ENCODE results near the gene GOLGA8R.
"Not testable (repeated sequence)": the region's sequence is repeated elsewhere in the genome, so short reads cannot be mapped to it uniquely, and the experiment has no call there.

Gene GOLGA8R, protein sequence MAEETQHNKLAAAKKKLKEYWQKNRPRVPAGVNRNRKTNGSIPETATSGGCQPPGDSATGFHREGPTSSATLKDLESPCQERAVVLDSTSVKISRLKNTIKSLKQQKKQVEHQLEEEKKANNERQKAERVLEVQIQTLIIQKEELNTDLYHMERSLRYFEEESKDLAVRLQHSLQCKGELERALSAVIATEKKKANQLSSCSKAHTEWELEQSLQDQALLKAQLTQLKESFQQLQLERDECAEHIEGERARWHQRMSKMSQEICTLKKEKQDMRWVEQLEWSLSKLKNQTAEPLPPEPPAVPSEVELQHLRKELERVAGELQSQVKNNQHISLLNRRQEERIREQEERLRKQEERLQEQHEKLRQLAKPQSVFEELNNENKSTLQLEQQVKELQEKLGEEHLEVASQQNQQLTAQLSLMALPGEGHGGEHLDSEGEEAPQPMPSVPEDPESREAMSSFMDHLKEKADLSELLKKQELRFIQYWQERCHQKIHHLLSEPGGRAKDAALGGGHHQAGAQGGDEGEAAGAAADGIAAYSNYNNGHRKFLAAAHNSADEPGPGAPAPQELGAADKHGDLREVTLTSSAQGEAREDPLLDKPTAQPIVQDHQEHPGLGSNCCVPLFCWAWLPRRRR

DNA sequence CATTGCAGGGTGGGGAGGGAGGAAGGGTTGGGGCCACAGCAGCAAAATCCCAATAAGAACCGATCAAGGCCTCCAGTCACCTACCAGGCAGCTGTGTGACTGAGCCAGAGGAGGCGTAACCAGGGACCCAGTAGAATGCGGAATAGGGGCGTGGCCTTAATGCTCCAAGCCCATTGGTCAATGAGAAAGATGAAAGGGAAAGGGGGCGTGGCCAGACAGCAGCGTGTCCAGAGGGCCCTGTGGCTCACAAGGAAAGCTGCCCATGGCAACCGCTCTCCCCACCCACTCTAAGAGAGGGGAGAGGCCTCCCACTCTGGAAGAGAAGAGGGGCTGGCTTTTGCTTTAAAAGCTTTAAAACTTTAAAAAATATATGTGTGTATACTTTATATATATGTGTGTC, at the start of gene GOLGA8R:
GOLGA8R (minus strand) TSS at position 101 of the 400 bp plus-strand sequence; CDS start at position 3, 98 bp downstream.
- DNase-seq (ENCODE audit: low spot score): not testable (repeated sequence)

DNA sequence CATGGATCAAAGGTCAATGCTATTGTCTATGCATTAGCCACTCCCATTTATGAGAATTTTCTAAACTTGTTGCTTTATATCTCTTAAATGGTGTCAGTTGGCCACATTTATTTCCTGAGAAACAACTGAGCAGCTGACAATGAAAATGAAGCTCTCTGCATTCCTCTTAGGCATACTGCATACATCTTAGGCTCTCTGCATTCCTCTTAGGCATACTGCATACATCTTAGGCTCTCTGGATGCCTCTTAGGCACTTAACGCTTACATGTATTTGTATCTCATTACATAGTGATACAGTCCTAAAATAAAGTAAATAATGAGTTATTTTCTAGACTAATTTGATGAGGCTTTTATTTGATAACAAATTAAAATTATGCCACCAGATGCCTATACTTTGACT, 49.8 kb upstream of the GOLGA8R start:
- DNase-seq (ENCODE audit: low spot score): not testable (repeated sequence)

DNA sequence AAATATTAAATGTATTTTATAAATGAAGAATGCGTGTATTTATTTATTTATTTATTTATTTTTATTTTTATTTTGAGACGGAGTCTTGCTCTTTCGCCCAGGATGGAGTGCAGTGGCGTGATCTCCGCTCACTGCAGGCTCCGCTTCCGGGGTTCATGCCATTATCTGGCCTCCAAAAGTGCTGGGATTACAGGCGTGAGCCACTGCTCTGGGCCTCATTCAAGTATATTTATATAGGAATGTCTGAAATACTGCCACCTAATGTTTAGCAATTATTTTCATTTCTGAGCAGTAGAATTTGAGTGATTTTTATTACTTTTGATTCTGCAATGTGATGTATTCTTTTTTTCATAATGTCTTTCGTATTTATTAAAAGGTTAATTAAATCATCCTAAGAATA, 48.1 kb upstream of the GOLGA8R start:
- not testable (repeated sequence) for DNase-seq (ENCODE audit: low spot score)

DNA sequence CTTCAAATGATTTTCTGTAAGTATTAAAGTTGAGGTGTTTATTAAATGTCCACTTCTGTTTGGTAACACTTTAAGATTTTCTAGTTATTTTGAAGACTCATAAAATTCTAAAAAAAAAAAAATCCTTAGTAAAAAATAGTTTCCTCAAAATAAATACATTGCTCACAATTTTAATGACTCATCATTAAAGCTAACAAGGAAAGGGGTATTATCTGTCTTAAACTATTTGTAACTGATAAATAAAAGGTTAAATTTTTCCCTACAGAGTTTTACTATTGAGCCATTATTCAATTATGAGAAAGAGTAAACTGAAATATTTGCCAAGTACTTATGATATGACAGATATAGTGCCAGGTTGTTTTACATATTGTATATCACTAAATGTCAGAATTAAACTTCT, 38.6 kb upstream of the GOLGA8R start:
- not testable (repeated sequence) for DNase-seq (ENCODE audit: low spot score)

DNA sequence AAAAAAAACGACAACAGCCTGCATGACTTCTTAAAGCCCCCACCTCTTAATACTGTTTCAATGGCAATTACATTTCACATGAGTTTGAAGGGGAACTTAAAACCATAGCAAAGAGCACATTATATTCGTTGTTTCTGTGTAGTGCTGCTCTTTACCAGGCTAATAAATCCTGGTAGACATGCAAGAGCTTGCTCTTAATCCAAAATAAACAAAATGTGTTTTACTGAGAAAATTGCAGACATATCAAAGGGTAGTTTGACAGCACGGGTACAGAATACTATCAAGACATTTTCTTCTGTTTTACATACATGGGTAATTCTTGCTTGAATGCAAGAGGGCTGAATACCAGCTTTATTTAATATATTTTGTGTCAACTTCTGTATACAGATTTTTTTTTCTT, 24.3 kb upstream of the GOLGA8R start:
- not testable (repeated sequence) for DNase-seq (ENCODE audit: low spot score)

DNA sequence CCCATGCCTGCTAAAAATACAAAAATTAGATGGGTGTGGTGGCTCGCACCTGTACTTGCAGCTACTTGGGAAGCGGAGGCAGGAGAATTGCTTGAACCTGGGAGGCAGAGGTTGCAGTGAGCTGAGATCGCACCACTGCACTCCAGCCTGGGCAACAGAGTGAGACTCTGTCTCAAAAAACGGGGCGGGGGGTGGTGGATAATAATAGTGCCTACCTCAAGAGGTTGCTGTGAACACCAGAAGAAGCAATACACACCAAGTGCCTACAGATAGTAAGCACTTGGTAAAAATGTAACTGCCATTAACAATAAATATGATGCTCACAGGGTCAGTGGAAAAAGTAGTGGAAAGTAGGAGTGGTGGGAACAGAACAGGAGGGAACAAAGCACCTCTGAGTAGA, 21.8 kb upstream of the GOLGA8R start:
- DNase-seq (ENCODE audit: low spot score): not testable (repeated sequence)

DNA sequence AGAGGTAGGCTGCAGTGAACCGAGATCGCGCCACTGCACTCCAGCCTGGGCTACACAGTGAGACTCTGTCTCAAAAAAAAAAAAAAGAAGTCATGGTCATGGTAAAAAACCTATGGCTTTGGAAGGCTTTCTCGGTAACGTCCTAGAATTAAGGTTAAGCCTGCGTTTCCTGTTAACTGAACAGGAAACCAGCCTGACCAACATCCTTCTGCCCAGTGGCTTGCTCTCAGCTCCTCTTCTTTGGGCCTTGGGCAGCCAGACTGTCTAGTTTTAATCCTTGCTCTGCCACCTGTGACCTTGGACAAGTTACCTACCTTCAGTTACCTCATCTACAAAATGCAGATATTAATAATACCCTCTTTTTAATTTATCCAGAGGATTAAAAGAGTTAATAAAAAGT, 6.7 kb upstream of the GOLGA8R start:
- DNase-seq (ENCODE audit: low spot score): not testable (repeated sequence)

DNA sequence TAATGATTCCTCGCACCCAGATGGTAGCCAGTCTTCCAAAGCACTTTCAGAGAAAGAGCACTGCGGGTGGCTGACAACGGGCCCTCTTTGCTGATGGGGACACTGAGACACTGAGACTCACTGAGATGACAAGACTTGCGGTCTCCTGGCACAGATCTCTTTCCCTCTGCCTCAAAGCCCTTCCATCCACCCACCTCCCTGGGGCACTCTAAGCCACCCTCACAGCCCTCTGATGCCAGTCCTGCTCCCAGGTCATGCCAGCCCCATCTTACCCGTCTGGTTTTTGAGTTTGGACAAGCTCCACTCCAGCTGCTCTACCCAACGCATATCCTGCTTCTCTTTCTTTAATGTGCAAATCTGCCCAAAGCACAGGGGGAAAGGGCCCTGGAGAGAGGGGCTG, 6.4 kb downstream of the GOLGA8R start:
- peak; percentile 0 for DNase-seq (ENCODE audit: low spot score)

DNA sequence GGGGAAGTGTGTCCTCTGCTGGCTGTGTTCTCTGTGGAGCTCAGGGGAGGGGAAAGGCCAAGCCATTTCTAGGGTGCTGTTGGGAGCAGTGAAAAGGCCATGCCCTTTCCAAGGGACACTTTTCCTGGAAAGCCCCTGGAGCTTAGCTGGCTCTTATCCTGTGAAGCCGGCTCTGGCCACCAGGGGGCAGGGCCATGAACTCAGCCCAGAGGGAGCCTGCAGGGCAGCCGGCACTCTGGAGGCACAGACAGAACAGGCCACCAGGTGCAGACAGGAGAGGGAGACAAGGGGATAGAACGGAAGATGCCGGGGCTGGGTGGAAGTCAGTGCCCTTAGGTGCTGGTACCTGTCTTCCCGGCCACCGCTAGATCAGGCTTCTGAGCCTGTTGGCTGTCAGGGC, 15.1 kb downstream of the GOLGA8R start:
- not testable (repeated sequence) for DNase-seq (ENCODE audit: low spot score)

DNA sequence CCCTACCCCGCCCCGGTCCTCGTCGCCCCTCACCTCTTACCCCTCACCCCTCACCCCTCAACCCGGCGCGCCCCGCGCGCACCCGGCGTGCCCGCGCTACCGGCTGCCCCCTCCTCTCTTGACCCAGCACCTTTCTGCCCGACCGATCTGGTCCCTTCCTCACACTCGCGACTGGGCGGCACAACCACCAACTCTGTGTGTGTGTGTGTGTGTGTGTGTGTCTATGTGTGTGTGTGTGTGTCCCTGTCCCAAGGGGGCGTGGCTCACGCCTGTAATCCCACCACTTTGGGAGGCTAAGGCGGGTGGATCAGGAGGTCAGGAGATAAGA, 20.4 kb downstream of the GOLGA8R start:
- not testable (repeated sequence) for DNase-seq (ENCODE audit: low spot score)

DNA sequence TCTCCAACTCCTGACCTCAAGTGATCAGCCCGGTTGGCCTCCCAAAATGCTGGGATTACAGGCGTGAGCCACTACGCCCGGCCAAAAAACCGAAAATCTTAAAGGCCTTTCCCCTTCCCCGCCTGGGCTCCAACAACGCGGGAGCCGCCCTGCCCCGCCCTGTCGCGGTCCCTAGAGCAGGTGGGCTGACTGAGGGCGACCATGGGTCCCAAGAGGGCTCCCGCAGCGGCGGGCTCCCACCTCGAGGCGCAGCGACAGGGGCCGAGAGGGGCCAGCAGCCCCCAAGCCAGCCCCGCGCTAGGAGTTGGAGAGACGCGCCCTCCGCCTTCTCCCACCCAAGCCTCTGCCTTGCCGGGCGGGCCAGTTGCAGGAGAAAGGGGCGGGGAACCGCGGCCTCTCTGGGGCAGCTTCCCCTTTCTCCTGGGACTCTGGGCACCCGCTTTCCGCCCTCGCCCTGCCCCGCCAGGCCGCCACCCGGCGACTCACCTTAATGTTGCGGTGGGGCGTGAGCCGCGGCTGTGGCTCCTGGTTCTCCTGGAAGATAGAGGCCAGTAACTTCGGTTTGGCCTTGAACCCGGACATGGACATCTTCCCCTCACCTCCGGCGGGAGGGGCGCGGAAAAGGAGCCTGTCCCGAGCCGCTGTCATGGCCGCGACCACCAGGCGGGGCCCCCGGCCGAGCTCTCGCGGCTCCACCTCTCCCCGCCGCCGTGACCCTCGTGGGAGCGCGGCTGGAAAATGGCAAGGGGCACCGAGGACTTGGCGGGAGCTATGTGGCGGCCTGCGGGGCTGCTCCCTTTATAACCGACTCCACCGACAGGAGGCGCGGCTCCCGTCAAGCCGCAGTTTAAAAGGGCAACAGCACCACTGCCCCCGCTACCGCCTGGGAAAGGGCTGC, 21.0 kb downstream of the GOLGA8R start, which contains the start of gene CHRFAM7A:
CHRFAM7A (minus strand) TSS at position 775 of the 898 bp plus-strand sequence. CDS start 10,189 bp downstream, outside the sequence.
- not testable (repeated sequence) for DNase-seq (ENCODE audit: low spot score)

DNA sequence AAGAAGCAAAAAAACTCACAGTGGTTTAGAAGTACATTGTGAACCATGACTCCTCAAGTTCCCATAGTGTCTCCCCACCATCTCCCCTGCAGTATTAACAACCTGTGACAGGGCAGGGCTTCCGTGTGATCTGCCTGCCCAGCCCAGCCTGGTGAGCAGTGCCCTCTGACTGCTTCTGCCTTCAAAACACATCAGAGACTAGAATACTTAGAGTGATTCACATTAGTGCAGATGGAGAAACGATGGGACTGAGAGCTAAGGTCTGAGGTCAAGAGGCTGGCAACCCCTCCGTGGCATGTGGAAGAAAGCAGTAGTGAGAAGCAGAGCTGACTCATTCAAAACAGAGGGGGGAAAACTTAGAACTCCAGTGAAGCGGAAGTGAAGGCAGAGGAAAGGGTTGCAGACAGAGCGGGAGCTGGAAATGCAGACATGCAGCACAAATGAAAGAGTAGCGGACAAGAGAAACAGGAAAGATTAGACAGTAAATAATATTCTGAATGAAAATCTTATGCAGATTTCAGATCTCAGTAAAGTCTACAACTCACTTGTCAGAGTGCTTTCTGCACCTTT, 27.7 kb downstream of the GOLGA8R start:
- DNase-seq (ENCODE audit: low spot score): not testable (repeated sequence)

DNA sequence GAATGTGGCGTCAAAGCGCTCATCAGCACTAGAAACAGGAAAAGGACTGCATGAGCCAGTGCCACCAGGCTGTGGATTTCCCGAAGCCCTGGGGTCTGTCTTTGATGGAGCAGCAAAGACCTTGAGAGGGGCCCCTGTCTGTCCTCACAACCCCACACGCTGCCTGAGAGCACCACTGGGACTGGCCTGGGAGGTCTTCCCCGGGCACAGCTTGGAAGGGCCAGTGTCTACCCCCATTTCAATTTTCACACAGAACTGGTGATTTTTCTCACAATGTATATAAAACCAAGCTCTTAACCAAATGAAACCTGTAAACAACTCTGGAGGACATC, 37.0 kb downstream of the GOLGA8R start:
- not testable (repeated sequence) for DNase-seq (ENCODE audit: low spot score)

DNA sequence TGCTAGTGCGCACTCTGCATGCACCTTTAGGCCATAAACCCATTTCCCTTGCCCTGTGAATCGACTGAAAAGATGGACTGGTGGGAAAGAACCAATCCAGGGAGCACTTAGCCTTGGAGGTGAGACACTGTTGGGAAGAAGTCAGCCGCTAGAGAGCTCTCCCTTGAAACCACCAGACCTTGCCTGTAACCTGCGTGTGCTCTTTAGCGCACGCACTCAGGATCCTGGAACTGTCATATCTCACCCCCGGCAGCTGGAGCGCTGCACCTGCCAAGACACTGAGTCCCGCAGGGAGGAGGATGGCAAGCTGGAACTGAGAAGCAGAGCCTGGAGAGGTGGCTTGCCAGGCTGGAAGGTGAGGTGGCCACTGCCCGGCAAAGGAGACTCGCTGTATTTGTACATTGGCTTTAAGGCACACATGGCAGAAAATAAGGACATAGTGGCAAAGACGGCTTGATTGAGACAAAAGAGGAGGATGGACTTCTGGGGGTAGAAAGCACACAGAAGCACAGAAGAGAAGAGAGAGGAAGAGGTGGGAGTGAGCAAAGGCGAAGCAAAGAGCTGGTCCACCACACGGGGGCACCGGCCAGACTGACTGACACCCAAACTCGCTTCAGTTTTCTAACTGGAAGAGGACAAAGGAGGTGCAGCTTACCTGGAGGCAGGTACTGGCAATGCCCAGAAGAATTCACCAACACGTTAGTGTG, 37.5 kb downstream of the GOLGA8R start:
- not testable (repeated sequence) for DNase-seq (ENCODE audit: low spot score)

DNA sequence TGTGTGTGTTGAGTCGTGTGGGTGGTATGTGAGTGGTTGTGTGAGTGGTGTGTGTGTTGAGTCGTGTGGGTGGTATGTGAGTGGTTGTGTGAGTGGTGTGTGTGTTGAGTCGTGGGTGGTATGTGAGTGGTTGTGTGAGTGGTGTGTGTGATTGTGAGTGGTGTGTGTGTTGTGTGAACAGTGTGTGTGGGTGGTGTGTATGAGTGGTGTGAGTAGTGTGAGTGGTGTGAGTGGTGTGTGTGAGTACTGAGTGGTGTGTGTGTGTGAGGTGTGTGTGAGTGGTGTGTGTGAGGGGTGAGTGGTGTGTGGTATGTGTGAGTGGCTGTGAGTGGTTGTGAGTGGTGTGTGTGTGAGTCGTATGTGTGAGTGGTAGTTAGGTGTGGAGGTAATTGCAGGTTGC, 38.2 kb downstream of the GOLGA8R start:
- not testable (repeated sequence) for DNase-seq (ENCODE audit: low spot score)

DNA sequence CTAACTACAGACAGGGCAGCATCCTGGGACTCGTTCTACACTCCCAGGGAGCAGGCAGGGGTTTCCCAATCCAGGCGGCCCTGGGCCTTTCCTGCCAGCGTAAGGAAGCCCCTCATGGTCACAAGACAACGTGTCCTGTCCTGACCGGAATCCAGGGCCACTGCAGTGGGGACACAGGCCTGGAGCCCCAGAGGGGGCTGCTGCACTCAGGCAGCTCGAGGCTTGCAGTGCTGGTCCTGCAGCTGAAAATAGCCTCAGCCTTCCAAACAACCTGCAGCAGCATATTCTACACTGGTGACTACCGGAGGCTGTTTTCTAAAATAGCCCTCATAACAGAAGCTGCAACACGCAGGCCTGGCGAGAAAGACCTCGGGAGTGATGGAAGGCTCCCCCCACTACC, 39.2 kb downstream of the GOLGA8R start:
- DNase-seq (ENCODE audit: low spot score): not testable (repeated sequence)

DNA sequence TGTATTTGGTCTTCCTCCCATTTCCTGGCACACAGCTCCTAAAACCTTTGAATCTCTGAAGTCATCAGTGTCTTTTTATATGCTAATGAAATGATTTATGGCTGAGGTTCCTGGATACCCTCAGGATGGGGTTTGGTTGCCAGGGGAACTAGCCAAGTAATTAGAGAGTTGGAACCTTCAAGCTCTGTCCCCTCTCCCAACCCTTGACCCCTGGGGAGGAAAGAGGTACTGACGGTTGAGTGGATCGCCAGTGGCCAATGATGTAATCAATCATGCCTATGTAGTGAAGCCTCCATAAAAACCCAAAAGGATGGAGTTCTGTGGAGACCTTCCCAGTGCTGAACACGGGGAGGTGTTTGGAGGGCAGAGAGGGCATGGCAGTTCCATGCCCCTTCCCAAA, 45.8 kb downstream of the GOLGA8R start:
- DNase-seq (ENCODE audit: low spot score): not testable (repeated sequence)

DNA sequence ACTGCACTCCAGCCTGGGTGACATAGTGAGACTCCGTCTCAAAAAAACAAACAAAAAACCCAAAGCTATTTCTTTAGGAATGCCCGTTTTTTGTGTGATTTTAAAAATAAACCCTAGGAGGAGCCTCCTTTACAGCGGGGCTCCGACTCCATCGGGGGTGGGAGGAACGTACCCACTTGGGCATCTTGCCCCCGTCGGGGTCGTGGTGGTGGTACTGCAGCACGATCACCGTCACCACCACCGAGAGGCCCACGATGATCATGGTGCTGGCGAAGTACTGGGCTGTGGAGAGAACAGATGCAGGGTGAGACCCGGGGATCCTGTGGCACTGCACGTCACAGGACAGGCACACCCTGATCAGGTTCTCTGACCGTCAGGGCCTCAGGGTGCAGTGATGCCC, 46.8 kb downstream of the GOLGA8R start:
- not testable (repeated sequence) for DNase-seq (ENCODE audit: low spot score)

DNA sequence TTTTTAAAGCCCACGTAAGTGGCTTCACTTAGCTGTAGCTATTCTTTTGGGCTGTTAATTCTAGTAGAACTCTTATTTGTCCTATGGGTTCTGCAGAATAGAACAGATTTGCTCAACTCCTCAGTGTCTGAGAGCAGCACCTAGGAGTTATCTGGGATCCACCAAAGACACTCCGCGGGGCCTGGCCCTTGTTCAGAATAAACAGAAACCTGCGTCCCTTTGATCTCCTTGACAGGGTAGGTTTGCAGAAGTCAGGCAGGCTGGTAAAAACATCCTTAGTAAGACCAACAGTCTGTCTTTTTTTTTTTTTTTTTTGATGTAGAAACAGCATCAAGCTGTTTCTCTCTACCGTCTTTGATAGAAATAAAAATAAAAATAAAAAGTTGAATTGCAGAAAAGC, 52.7 kb downstream of the GOLGA8R start:
- not testable (repeated sequence) for DNase-seq (ENCODE audit: low spot score)

DNA sequence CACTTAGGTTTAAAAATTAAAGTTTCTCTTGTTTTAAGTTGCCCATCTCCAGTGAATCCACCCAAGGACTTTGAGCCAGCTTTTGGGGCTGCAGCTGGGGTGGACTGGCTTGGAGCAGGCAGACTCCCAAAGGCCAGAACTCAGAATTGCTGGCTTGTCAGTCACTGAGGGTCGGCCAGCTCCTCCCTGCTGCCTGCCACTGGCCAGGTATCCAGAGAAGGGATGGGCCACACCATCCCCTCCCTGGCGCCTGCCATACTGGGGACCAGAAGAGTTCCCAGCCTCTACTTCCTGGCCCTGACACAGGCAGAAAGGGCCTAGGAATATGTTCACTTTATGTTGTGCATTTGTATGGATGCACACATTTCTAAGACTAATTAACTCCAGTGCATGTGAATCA, 53.1 kb downstream of the GOLGA8R start:
- DNase-seq (ENCODE audit: low spot score): not testable (repeated sequence)

DNA sequence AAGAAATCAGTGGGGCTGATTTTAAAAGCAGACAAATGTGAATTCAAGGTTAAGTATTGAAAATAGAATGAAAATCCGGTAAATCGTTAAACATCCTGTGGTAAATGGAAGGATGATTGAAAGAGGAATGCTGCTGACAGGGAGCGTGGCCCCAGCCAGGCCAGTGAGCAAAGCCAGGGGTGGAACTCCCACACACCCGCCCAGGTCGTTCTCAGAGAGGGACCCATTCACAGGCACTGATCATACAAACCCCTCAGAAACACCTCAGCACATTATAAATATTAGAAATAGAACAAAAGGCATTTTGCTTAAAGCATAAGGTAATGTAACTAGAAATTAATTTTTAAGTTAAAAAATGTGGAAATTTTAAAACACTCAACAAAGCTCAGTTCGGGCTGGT, 59.0 kb downstream of the GOLGA8R start:
- DNase-seq (ENCODE audit: low spot score): not testable (repeated sequence)
